NCI-H510A (cell line): ENCODE measurements around the gene ATP2C2.
A peak's percentile ranks its signal among the peaks of the same experiment; 100 is the strongest.
"Not testable (repeated sequence)": the region's sequence is repeated elsewhere in the genome, so short reads cannot be mapped to it uniquely, and the experiment has no call there.

Experiments
- DNase-seq: peaks from one replicate; lab custom pipeline; 2025; lab: John Stamatoyannopoulos, UW

ATP2C2 gene, protein sequence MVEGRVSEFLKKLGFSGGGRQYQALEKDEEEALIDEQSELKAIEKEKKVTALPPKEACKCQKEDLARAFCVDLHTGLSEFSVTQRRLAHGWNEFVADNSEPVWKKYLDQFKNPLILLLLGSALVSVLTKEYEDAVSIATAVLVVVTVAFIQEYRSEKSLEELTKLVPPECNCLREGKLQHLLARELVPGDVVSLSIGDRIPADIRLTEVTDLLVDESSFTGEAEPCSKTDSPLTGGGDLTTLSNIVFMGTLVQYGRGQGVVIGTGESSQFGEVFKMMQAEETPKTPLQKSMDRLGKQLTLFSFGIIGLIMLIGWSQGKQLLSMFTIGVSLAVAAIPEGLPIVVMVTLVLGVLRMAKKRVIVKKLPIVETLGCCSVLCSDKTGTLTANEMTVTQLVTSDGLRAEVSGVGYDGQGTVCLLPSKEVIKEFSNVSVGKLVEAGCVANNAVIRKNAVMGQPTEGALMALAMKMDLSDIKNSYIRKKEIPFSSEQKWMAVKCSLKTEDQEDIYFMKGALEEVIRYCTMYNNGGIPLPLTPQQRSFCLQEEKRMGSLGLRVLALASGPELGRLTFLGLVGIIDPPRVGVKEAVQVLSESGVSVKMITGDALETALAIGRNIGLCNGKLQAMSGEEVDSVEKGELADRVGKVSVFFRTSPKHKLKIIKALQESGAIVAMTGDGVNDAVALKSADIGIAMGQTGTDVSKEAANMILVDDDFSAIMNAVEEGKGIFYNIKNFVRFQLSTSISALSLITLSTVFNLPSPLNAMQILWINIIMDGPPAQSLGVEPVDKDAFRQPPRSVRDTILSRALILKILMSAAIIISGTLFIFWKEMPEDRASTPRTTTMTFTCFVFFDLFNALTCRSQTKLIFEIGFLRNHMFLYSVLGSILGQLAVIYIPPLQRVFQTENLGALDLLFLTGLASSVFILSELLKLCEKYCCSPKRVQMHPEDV

DNA sequence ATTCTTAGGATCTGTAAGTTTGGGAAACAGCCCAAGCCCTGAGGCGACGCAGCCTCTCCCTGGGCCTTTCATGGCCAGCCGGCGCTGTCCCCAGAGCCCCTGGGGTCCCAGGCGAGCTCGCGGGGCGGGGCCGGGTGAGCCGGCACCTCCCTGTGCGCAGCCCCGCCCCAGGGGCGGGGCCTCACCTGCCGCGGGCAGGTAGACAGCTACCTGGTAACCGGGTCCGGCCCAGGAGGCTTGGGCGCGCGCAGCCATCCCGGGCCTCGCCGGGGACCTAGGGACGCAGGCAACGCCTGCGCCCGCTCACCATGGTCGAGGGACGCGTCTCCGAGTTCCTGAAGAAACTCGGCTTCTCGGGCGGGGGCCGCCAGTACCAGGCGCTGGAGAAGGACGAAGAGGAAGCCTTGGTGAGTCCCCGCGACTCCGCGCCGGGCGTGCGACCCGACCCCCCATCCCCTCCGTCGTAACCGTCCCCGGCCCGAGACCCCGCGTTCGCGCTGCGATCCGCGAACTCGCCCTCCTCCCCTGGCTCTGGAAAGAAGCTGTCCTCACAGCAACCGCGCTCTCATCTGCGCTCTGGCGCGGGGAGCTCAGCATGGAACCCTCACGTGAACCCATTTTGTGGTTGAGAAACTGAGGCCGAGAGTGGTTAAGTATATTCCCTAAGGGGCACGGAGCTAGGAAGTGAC is at the start of gene ATP2C2:
Gene ATP2C2 (plus strand): TSS at position 231 of the 689 bp plus-strand sequence. CDS start 78 bp downstream, at position 309.
- DNase-seq, result peak; percentile 65

DNA sequence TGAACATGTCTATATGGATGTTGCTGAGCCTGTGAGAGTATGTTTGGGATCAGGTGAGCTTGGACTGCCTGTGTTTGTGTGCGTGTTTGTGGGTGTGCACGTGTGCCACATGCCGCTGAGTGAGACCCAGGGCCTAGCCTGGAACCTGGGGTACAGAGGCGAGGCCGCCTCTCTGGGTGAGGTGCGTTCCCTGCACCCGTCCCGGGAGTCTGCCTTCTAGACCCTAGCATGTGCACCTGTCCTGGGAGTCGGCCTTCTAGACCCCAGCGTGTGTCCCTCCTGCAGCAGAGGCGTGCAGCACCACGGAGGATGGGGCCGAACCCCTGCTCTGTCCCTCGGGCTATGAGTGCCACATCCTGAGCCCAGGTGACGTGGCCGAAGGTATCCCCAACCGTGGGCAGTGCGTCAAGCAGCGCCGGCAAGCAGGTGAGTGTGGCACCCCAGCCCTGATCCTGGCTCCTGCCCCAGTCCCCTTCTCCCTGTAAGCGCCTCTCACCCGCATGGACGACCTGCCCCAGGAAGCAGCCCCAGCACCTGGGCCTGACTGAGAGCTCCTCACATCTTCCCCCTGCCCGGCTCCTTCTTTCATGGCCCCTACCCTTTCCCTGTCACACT is 49.1 kb upstream of the ATP2C2 start:
- no peak for DNase-seq

DNA sequence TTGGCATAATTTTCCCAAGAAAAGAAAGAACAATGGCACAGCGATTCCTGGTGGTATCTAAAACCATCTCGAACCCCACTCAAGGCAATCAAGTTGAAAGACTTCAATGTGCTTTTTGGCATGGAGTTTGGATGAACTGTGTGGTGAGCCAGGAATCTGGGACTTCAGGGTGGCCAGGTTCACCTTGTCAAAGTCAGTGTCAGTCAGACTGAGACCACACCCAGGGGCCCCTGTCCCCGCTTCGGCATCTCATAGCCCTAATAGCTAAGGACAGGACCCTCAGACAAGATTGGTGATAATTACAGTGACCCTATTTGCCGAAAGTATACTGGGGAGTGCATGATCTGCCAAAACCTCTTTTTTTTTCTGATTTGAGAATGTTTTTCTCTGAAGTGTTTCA is 47.8 kb upstream of the ATP2C2 start:
- DNase-seq, result no peak

DNA sequence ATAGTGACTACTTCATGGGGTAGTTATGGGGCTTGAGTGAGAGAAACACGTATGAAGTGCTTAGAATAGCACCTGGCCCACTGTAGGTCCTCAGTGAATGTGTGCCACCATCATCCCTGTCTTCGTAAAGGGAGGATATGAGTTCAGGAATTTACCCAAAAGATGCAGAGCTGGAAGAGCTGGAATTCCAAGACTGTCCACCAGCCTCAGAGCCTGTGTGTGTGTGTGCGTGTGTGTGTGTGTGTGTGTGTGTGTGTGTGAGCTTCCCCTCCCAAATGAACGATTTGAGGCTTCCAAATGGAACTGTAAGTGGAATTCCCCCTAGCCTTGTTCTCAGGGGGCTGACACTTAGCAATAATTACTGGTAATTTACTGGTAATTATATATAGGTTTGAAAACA is 46.4 kb upstream of the ATP2C2 start:
- DNase-seq, result no peak

DNA sequence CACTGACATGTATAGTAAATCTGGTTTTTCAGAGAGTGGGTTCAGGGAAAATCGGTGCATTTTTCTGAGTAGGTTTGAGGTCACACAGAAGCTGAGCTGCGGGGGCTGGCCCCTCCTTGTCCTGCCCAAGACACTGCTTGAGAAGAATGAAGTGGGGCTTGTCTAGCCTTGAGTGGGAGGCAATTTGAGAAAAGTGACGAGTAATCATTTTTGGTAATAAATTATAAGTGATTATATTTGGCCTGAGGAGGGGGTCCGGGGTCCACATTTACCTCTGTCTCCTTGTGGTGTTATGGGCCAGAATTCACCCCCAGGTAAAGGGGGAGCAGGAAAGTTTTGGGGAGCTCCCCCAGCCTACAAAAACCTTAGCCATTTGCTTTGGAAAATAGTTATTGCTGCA is 45.6 kb upstream of the ATP2C2 start:
- DNase-seq, result no peak

DNA sequence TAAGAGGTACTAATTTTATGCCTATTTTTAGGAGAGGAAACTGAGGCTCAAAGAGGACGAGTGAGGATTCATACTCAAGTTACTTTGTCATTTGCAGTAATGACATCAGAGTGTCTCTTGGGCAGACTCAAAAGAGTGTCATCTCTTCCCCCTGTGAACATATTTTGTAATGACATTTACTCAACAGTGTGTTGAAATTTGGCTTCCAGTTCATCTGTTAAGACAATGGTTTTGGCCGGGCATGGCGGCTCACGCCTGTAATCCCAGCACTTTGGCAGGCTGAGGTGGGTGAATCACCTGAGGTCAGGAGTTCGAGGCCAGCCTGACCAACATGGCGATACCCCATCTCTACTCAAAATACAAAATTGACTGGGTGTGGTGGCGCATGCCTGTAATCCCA is 44.7 kb upstream of the ATP2C2 start:
- DNase-seq, result no peak

DNA sequence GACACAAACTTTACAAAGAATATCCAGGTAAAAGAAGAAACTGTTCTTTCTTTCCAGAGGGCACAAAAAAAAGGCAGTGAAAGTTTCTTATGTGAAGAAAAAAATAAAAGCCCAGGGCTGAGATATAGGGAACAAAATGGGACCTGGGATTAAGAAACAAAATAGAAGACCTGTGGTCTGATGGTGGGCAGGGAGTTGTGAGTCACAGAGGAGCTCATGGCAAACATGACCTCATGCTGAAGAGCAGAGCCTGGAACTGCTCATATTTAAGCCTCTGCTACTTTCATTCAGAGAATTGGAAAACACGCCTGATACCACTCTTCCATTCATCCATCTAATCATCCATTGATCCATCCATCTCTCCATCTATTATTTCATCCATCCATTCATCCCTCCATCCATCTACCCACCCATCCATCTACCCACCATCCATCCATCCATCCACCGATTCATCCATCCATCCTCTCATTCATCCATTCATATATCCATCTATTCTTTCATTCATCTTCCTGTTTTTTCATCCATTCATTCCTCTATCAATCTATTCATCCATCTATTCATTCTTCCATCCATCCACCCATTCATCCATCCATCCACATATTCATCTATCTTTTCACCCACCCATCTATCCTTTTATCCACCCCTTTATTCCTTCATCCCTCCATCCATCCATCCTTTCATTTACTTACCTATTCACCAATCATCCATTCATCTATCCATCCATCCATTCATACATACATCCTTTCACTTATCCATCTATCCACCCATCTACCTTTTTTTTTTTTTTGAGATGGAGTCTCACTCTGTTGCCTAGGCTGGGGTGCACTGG is 43.7 kb upstream of the ATP2C2 start:
- DNase-seq, result no peak

DNA sequence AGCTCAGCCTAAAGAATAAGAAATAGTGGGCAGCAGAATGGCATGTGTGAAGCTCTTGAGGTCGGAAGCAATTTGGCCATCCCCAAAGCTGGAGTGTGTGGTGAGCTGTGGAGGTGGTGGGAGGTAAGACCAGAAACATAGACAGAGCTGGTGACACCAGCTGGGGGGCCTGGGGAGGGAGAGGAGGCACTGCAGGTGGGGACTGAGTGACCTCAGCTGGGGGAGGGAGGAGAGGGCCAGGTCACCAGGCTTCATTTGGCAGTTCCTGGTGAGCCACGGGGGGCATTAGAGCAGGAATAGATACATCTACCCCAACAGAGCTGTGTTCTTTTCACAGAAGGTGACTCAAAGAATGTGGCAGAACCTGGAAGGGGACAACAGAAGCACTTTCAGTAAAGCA is 41.8 kb upstream of the ATP2C2 start:
- DNase-seq, result no peak

DNA sequence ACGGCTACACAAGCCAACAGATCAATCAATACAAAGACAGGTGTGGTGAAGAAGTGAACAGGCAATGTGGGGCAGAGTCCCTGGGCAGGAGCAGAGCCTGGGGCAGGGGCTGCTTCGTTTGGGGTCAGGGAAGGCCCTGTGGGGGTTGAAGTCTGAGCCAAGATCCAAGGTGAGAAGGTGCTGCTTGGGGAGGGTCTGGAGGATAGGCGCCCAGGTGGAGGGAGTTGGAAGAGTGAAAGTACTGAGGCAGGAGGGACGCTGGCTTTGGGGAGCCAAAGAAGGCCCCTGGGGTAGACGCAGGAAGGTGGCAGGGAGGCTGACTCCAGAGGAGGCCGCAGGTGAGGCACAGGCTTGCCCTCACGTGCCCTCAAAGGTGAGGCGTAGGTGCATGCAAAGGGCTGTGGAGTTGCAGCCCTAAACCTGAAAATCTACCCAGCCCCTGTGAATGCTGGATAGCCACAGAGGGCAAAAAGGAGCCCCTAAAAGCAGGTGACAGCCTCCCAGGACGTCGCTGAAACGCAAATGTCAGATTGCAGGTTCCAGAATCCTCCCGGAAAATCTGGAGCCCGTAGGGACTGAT is 40.3 kb upstream of the ATP2C2 start:
- no peak for DNase-seq

DNA sequence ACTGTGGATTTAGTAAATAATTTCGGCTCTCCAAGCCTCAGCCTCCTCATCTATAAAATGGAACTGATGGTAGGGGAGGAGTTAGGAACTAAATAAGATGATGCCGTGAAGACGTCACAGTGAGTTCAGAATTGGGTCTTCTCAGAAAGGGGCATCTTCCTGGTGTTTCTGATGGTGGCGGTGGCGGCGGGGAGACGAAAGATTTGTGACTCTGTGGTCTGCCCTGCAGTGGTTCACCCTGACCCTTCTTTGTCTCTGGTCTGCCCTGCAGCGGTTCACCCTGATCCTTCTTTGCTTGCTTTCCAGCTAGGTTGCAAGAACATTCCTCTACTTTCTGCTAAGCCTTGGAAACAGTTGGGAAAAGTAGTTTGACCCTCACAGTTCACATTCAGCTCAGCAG is 39.3 kb upstream of the ATP2C2 start:
- no peak for DNase-seq

DNA sequence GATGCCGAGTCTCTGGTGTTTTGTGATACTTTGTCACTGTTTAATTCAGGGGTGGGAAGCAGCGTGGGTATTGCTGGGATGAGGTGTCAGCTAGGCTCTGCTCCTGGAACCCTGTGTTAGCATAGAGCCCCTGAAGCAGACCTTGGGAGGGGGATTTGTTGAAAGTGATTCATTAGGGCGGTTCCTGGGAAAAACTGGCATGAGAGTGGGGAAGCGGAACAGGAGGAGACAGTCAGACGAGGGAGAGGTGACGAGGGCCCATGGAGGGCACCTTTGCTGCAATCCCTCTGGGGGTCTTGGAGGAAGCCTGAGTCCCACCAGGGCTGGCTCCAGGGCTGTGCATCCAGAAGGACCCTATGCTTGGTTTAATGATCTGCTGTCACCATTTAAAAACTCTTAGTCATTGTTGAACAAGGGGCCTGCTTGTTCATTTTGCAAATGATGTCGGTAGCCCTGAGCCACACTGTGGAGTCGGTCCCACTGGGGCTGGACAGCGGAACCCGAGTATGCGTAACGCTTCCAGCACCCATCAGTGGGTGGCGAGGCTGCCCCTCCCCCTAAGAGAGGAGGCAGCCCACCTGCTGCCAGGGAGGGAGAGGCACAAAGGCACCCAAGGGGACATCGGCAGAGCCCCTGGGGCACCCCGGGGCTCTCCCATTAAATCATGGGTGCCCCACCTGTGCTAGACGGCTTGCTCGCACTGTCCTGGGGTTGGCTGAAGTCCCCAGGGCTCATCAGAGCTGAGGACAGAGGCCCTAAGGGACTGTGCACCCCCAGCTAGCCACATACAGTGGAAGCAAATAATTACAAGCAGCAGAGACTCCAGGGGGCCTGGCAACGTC is 38.3 kb upstream of the ATP2C2 start:
- DNase-seq, result no peak

DNA sequence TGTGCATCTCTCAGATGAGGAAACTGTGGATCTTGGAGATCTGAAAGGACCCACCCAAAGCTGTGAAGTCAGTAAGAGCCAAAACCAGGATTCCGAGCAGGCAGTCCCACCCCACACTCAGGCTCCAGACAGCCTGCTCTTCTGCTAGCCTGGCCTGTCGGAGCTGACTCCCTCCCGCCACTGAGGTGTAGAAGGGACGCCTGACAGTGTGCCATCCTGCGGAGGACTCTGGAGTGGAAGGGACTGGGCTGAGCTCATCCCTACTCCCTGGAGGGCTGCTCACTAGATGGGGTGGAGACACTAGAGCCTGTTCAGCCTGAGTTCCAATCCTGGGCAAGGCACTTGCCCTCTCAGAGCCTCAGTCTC is 37.7 kb upstream of the ATP2C2 start:
- no peak for DNase-seq

DNA sequence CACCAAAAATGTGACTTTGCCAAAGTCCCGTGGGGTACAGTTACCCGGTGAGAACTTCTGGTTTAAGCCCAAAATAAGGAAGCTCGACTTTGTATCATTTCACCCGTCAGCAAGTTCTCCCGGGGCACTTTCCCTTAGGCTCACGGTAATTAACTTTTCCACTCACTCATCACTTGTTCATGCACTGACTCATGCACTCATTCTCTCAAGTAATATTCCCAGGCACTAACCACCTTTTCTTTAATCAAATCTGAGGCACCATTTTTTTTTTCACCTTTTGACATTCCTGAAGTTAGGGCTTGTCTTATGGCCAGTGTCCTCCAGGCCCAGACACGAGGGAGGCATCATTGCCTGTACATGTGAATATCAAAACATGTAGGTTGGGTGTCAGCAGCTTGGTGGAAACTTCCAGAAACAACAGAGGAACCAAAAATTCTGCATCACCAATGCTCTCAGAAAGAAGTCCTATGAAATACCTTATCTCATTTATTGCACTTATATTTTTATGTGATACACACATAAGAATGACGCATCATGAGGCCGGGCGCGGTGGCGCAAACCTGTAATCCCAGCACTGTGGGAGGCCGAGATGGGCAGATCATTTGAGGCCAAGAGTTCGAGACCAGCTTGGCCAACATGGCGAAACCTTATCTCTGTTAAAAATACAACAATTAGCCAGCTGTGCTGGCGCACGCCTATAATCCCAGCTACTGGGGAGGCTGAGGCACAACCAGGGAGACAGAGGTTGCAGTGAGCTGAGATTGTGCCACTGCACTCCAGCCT is 36.1 kb upstream of the ATP2C2 start:
- no peak for DNase-seq

DNA sequence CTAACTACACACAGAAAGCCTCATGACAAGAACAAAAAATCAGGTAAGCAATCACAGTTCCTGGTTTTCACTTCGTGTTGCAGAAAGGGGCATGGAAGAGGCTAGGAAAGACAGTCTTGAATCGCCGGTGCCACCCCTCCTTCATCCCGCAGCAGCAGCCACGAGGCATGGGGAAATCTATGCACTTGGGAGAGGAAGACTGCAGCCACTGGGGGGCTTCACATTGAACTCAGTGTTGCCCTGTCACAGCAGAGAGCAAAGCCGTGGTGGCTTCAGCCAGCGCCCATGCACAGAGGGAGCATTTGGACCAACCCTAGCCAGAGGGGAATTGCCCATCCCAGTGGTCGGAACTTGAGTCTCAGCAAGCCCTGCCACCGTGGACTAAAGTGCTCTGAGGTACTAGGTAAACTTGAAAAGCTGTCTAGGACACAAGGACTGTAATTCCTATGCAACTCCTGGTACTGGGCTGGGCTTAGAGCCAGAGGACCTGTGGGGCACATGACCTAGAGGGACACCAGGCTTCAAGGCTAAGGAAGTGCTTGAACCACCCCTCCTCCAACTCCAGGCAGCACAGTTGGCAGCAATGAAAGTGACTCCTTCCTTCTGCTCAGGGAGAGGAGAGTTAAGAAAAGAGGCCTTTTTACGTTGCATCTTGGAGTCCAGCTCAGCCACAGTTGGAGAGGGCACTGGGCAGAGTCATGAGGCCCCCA is 35.2 kb upstream of the ATP2C2 start:
- no peak for DNase-seq

DNA sequence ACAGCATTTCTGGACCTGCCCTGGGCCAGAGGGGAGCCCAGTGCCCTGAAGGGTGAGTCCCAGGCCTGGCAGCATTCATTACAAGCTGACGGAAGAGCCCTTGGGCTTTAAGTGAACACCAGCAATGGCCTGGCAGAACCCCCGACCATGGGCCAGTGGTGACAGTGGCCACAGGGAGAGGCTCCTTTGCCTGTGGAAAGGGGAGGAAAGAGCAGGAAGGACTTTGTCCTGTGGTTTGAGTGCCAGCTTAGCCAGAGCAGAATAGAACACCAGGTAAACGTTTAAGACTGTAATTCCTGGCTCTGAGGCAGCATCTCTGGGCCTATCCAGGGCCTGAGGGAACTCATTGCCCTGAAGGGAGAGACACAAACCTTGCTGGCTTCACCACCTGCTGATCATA is 34.3 kb upstream of the ATP2C2 start:
- DNase-seq, result no peak

DNA sequence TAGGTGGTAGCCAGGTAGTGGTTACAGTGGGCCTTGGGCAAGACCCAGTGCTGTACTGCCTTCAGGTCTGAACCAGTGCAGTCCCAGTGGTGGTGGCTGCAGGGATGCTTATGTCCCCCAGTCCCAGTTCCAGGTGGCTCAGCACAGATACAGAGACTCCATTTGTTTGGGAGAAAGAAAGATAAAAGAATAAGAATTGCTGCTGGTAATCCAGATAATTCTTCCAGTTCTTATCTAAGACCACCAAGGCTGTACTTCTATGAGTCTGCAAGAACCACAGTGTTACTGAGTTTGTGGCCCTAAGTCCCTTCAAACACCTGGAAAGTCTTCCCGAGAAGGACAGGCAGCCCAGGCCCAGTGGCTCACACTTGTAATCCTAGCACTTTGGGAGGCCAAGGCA is 33.9 kb upstream of the ATP2C2 start:
- no peak for DNase-seq

DNA sequence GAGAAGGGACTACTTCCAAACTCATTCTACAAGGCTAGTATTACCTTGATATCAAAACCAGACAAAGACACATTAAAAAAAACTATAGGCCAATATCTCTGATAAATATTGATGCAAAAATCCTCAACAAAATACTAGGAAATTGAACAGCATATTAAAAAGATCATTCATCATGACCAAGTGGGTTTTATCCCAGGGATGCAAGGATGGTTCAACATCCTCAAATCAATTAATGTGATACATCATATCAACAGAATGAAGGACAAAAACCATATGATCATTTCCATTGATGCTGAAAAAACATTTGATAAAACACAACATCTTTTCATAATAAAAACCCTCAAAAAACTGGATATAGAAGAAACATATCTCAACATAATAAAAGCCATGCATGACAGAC is 31.1 kb upstream of the ATP2C2 start:
- DNase-seq, result not testable (repeated sequence)

DNA sequence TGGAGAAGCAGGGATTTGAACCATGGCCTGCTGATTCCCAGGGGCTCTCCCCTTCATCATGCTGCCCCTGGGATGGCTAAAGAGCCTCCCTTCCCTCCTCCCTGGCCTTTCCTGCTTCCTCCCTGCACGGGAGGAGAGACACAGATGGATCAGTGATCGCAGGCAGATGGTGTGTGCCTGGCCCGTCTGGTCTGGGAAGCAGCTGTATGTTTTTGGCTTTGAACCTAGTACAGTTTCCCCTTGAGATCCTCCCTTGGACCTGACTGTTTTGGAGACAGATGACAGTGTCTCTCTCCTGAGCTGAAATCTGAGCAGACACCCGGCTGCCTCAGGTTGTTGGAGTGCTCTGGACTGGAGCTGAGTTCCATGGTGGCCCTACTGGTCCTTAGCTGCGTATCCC is 29.0 kb upstream of the ATP2C2 start:
- DNase-seq, result no peak
